ENCODE results near the gene ZGPAT. TPM values are rescaled to one million over a fixed set of nuclear protein-coding genes. Genes with fewer than 3 reads are reported as not detected.

The ZGPAT gene
- total RNA-seq, 1 donor from 2014 or later = 25.5 TPM

DNA sequence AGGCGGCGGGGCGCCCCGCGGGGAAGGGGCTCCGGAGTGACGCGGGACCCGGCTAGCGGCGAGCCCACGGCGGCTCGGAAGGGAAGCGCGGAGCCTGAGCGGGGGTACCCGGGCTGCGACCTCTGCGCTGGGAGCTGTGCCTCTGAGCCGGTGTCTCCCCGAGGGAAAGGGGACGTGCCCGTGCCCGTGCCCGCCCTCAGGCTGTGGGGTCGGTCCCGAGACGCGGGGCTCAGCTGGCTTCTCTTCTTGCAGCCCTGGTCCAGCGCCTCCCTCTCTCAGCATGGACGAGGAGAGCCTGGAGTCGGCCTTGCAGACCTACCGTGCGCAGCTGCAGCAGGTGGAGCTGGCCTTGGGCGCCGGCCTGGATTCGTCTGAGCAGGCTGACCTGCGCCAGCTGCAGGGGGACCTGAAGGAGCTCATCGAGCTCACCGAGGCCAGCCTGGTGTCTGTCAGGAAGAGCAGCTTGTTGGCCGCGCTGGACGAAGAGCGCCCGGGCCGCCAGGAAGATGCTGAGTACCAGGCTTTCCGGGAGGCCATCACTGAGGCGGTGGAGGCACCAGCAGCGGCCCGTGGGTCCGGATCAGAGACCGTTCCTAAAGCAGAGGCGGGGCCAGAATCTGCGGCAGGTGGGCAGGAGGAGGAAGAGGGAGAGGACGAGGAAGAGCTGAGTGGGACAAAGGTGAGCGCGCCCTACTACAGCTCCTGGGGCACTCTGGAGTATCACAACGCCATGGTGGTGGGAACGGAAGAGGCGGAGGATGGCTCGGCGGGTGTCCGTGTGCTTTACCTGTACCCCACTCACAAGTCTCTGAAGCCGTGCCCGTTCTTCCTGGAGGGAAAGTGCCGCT lies 686 bp downstream of the ZGPAT start:
- DNase-seq (ENCODE audit: low read depth) (no peak), FAIRE-seq (no peak)
- no peaks in the 10 kb centered on the region for H3K27me3 ChIP-seq (ENCODE audit: control insufficient read depth, insufficient read depth, low read length)
- H3K36me3 ChIP-seq (ENCODE audit: control insufficient read depth, insufficient read depth, low read length) = peaks cover 32% of the 10 kb centered on the region
- TF ChIP-seq, protein P1, sequence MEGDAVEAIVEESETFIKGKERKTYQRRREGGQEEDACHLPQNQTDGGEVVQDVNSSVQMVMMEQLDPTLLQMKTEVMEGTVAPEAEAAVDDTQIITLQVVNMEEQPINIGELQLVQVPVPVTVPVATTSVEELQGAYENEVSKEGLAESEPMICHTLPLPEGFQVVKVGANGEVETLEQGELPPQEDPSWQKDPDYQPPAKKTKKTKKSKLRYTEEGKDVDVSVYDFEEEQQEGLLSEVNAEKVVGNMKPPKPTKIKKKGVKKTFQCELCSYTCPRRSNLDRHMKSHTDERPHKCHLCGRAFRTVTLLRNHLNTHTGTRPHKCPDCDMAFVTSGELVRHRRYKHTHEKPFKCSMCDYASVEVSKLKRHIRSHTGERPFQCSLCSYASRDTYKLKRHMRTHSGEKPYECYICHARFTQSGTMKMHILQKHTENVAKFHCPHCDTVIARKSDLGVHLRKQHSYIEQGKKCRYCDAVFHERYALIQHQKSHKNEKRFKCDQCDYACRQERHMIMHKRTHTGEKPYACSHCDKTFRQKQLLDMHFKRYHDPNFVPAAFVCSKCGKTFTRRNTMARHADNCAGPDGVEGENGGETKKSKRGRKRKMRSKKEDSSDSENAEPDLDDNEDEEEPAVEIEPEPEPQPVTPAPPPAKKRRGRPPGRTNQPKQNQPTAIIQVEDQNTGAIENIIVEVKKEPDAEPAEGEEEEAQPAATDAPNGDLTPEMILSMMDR (IDR thresholded peaks at IDR 0.05; ENCODE audit: insufficient read depth, low read length, severe bottlenecking) = no peak
- peak overlapping the region; percentile 77 for H3K4me3 ChIP-seq (ENCODE audit: low read depth, low read length)

DNA sequence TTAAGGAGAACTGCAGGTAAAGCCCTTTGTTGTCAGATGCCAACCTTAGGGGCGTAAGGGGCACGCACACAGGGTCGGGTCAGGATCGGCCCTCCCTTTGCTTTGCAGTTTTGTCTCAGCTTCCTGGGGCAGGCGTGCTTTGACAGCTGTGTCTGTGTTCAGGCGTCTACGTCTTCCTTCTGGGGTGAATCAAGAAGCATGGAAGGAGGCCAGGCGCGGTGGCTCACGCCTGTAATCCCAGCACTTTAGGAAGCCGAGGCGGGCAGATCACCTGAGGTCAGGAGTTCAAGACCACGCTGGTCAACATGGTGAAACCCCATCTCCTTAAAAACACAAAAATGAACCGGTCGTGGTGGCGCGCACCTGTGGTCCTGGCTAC lies 1.3 kb downstream of the ZGPAT start:
- TF ChIP-seq, protein P1 (IDR thresholded peaks at IDR 0.05; ENCODE audit: insufficient read depth, low read length, severe bottlenecking) = no peak
- no peaks in the 10 kb centered on the region for H3K27me3 ChIP-seq (ENCODE audit: control insufficient read depth, insufficient read depth, low read length)
- H3K36me3 ChIP-seq (ENCODE audit: control insufficient read depth, insufficient read depth, low read length) = peaks cover 30% of the 10 kb centered on the region
- no peak overlapping the region for H3K4me3 ChIP-seq (ENCODE audit: low read depth, low read length)
- DNase-seq (ENCODE audit: low read depth) (no peak), FAIRE-seq (no peak)

DNA sequence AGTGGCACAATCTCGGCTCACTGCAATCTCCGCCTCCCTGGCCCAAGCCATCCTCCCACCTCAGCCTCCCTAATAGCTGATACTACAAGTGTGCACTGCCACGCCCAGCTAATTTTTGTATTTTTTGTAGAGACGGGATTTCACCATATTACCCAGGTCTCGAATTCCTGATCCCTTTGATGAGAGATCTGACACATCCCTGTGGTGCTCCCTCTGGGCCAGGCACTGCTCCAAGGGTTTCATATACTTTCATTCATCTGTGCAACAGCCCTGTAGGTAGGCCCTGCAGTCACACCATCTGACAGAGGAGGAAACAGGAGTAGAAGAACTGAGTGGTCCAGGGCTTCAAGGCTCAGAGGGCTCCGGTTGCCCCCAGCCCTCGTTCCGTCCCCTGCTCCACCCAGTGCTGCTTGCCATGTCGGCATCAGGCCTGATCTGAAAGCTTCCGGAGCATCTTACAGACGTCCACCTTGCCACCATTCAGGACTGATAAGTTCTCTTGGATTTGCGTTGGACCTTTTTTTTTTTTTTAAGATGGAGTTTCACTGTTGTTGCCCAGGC lies 3.3 kb downstream of the ZGPAT start:
- TF ChIP-seq, protein P1 (IDR thresholded peaks at IDR 0.05; ENCODE audit: insufficient read depth, low read length, severe bottlenecking) = no peak
- Histone ChIP-seq H3K27me3 (ENCODE audit: control insufficient read depth, insufficient read depth, low read length) (no peaks in the 10 kb centered on the region), H3K4me3 (ENCODE audit: low read depth, low read length) (no peak overlapping the region), H3K36me3 (ENCODE audit: control insufficient read depth, insufficient read depth, low read length) (peaks cover 20% of the 10 kb centered on the region)
- FAIRE-seq = no peak
- no peak for DNase-seq (ENCODE audit: low read depth)

DNA sequence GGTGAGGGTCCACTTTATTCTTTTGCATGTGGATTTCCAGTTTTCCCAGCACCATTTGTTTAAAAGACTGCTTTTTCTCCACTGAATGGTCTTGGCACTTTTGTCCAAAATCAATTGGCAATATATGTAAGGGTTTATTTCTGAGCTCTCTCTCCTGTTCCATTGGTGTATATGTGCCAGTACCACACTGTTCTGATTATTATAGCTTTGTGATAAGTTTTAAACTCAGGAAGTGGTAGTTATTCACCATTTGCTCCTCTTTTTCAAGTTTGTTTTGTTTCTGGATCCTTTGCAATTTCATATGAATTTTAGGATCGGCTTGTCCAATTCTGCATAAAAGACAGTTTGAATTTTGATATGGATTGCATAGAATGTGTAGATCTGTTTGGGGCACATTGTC lies 4.4 kb downstream of the ZGPAT start:
- TF ChIP-seq, protein P1 (IDR thresholded peaks at IDR 0.05; ENCODE audit: insufficient read depth, low read length, severe bottlenecking) = no peak
- no peak for FAIRE-seq
- Histone ChIP-seq H3K4me3 (ENCODE audit: low read depth, low read length) (no peak overlapping the region), H3K36me3 (ENCODE audit: control insufficient read depth, insufficient read depth, low read length) (peaks cover 15% of the 10 kb centered on the region), H3K27me3 (ENCODE audit: control insufficient read depth, insufficient read depth, low read length) (no peaks in the 10 kb centered on the region)
- no peak for DNase-seq (ENCODE audit: low read depth)

DNA sequence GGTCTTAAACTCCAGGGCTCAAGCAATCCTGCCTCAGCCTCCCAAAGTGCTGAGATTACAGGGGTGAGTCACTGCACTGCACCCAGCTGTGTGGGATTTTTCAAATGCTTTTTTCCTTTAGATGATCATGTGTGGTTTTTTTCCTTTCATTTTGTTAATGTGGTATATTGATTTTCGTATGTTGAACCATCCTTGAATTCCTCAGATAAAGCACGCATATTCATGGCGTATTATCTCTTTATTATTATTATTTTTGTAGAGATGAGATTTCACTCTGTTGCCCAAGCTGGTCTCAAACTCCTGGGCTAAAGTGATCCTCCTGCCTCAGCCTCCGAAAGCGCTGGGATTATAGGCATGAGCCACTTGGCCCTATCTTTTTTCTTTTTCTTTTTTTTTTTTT lies 7.0 kb downstream of the ZGPAT start:
- H3K27me3 ChIP-seq (ENCODE audit: control insufficient read depth, insufficient read depth, low read length) = no peaks in the 10 kb centered on the region
- FAIRE-seq = no peak
- no peak for DNase-seq (ENCODE audit: low read depth)
- H3K36me3 ChIP-seq (ENCODE audit: control insufficient read depth, insufficient read depth, low read length) = peaks cover 12% of the 10 kb centered on the region
- TF ChIP-seq, protein P1 (IDR thresholded peaks at IDR 0.05; ENCODE audit: insufficient read depth, low read length, severe bottlenecking) = no peak
- no peak overlapping the region for H3K4me3 ChIP-seq (ENCODE audit: low read depth, low read length)
